Spleen (tissue), 11 donors: ENCODE results near the gene MIB2. TPM values are rescaled to one million over a fixed set of nuclear protein-coding genes. Genes with fewer than 3 reads are reported as not detected.

Source experiments
- DNase-seq: peaks from one replicate; pipeline ENCODE4 v3.0.0-alpha.2; 2020
- H3K27ac ChIP-seq, 8 donors: fragments of 200-600 bp; sonication (generic) in 7 of 8; 1 replicate in 4 of 8; 2 replicates in 4 of 8; pipeline versions ENCODE4 v1.5.0 to v1.8.0; 2016 to 2021; ENCODE audit warnings: inconsistent platforms in 4 of 8, mild to moderate bottlenecking in 4 of 8, moderate library complexity in 1 of 8
- H3K27me3 ChIP-seq, 7 donors: fragments of 200-600 bp; sonication (generic) in 6 of 7; replicated peaks in 1 of 7; 1 replicate in 4 of 7; 2 replicates in 3 of 7; pipeline versions ENCODE4 v1.5.0 to v1.8.0; 2016 to 2021; ENCODE audit warnings: inconsistent platforms in 3 of 7, mild to moderate bottlenecking in 1 of 7
- H3K36me3 ChIP-seq, 6 donors: fragments of 200-600 bp; sonication (generic) in 5 of 6; 1 replicate in 4 of 6; 2 replicates in 2 of 6; pipeline versions ENCODE4 v1.5.0 to v1.8.0; 2016 to 2021; ENCODE audit warnings: inconsistent platforms in 2 of 6
- H3K4me1 ChIP-seq, 6 donors: fragments of 200-600 bp; sonication (generic) in 5 of 6; 1 replicate in 3 of 6; 2 replicates in 3 of 6; pipeline versions ENCODE4 v1.5.0 to v1.8.0; 2016 to 2021; ENCODE audit warnings: inconsistent platforms in 3 of 6
- H3K4me3 ChIP-seq, 8 donors: fragments of 200-600 bp; sonication (generic) in 7 of 8; 1 replicate in 4 of 8; 2 replicates in 4 of 8; pipeline versions ENCODE4 v1.5.0 to v1.8.0; 2016 to 2021; ENCODE audit warnings: inconsistent platforms in 4 of 8, mild to moderate bottlenecking in 4 of 8, moderate library complexity in 2 of 8
- H3K9me3 ChIP-seq, 8 donors: fragments of 200-600 bp; sonication (generic) in 7 of 8; 1 replicate in 4 of 8; 2 replicates in 4 of 8; pipeline versions ENCODE4 v1.5.0 to v1.8.0; 2016 to 2021; ENCODE audit warnings: inconsistent platforms in 4 of 8
- POLR2A ChIP-seq, 3 donors: fragments of 450-650 bp; IDR thresholded peaks; one replicate each; pipeline ENCODE4 v1.5.1; 2017; ENCODE audit warnings: antibody characterized with exemption in 3 of 3, mild to moderate bottlenecking in 1 of 3
- POLR2AphosphoS5 ChIP-seq, 3 donors: sonication (generic); formaldehyde crosslinking; IDR thresholded peaks; one replicate each; pipeline ENCODE4 v1.5.1; 2017; ENCODE audit warnings: antibody characterized with exemption in 3 of 3
- WGBS, 5 donors: extraction: QIAGEN DNeasy Blood & Tissue Kit in 3 of 5; methylation state at CpG; one replicate each; pipeline versions ENCODE4 v1.1.5 to v1.1.7; 2013 to 2018; 5-methylcytosine and 5-hydroxymethylcytosine counted together
- intact Hi-C: fragments of 100-400 bp; cut with DNase I; formaldehyde crosslinking; loops from one replicate; pipeline ENCODE4 v1.15.0; 2023; ENCODE audit warnings: low total_unique reads
- polyA plus RNA-seq, 3 donors: library from polyadenylated mRNA; stranded (reverse); fragments of 200-250 nt; gene quantifications; one replicate each; pipeline ENCODE4 v1.2.1, GENCODE V29; 2013
- total RNA-seq, 7 donors: library from RNA; depleted of rRNA in 3 of 7; stranded (reverse); fragments of >200 nt in 3 of 7; fragmentation: NEBNext Ultra II Directional in 4 of 7; extraction: Animal tissue kit (Norgen Biotek cat#: 25700) in 4 of 7; gene quantifications; one replicate each; pipeline versions ENCODE4 v1.1.0 to v1.2.1, GENCODE V29; 2016 to 2021
- TF ChIP-seq, protein P1 (sequence below), 11 experiments: fragments of 200-600 bp in 7 of 11; fragments of 450-650 bp in 4 of 11; sonication (generic) in 4 of 11; IDR thresholded peaks in 8 of 11; conservative IDR thresholded peaks in 3 of 11; 1 replicate in 7 of 11; 2 replicates in 4 of 11; pipeline versions ENCODE4 v1.4.0 to v1.8.0; 2016 to 2021; ENCODE audit warnings: antibody characterized with exemption in 11 of 11, inconsistent platforms in 4 of 11, mild to moderate bottlenecking in 1 of 11
- donor health status: healthy with polysubstance abuse.
- donor health status: DM: no; HTN: no; CAD: no; lungs with moderate emphysema.
- donor health status: DM: no; HTN: no; CAD: no.
- donor health status: Bipolar disorder and iron deficiency.
- donor health status: healthy.
- donor health status: DM: no; HTN: no; CAD: no.
- donor health status: DM: yes; HTN: yes; CAD: no.

Gene MIB2
- total and polyA plus RNA-seq, 10 donors = 46.2 to 165 (median 73.0) TPM

- intact Hi-C loops = no loop called here
- WGBS, 5 donors = 29 to 61% (median 32%) methylated on average over 22 to 53 of the region's 53 CpGs
- DNase-seq = peak; percentile 90
Observed at GRCh38 chr1:1628754-1629429, 13.6 kb downstream of the MIB2 start.

GRCh38 chr1:1629430-1630190, 14.3 kb downstream of the MIB2 start:
- peak; percentile 93 for DNase-seq
- WGBS, 5 donors = 23 to 34% (median 29%) methylated on average over 27 to 48 of the region's 48 CpGs
- peak overlapping the region; percentile 30 to 71 (median 42) for H3K4me3 ChIP-seq
- peaks cover 3 to 45% (median 22%) of the 10 kb centered on the region in 7 donors for H3K27me3 ChIP-seq
- TF ChIP-seq POLR2A (IDR thresholded peaks at IDR 0.05) (no peak), POLR2AphosphoS5 (IDR thresholded peaks at IDR 0.05) (peak in 1 of 3 donors; percentile 63)
- no peaks in the 10 kb centered on the region for H3K9me3 ChIP-seq
- H3K36me3 ChIP-seq = peaks cover 0 to 46% (median 7%) of the 10 kb centered on the region in 6 donors
- intact Hi-C loops = no loop called here
- peak overlapping the region; percentile 61 to 91 (median 84) for H3K27ac ChIP-seq
- peaks cover 0 to 46% (median 28%) of the 10 kb centered on the region in 6 donors for H3K4me1 ChIP-seq

More at GRCh38 chr1:1628754-1629429, 13.6 kb downstream of the MIB2 start:
- peaks cover 0 to 46% (median 28%) of the 10 kb centered on the region in 6 donors for H3K4me1 ChIP-seq
- peak overlapping the region; percentile 61 to 91 (median 84) for H3K27ac ChIP-seq
- no peaks in the 10 kb centered on the region for H3K9me3 ChIP-seq
- H3K36me3 ChIP-seq = peaks cover 0 to 53% (median 7%) of the 10 kb centered on the region in 6 donors
- peak overlapping the region; percentile 30 to 71 (median 42) for H3K4me3 ChIP-seq
- TF ChIP-seq POLR2AphosphoS5 (IDR thresholded peaks at IDR 0.05) (peak in 2 of 3 donors; percentile 16), POLR2A (IDR thresholded peaks at IDR 0.05) (no peak)
- peaks cover 3 to 45% (median 22%) of the 10 kb centered on the region in 7 donors for H3K27me3 ChIP-seq

DNA sequence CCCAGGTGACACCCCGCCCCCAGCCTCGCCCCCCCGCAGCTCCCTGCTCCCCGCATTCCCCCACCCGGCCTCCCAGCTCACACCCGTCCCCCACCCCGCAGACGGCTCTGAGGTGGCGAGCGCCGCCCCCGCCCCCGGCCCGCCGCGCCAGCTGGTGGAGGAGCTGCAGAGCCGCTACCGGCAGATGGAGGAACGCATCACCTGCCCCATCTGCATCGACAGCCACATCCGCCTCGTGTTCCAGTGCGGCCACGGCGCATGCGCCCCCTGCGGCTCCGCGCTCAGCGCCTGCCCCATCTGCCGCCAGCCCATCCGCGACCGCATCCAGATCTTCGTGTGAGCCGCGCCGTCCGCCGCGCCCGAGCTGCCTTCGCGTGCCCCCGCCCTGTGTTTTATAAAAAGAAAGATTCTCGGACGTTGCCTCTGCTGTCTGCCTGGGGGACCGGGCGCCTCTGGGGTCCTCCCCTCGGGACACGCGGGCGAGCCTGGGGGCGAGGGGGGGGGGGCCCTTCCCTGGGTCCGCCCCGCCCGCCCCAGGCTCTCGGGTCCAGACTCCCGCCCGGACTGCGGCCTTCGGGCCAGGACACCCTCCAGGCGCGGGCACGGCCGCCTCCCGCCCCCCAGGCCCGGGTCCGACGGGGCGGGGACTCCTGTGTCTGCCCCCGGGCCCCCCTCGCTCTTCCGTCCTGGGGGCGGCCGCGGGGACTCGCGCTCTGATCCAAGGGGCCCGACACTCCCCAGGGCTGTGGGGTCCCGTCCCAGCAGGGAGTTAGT, 15.1 kb downstream of the MIB2 start:
- TF ChIP-seq POLR2A (IDR thresholded peaks at IDR 0.05) (no peak), POLR2AphosphoS5 (IDR thresholded peaks at IDR 0.05) (peak; percentile 87 to 92 (median 88))
- TF ChIP-seq, protein P1, sequence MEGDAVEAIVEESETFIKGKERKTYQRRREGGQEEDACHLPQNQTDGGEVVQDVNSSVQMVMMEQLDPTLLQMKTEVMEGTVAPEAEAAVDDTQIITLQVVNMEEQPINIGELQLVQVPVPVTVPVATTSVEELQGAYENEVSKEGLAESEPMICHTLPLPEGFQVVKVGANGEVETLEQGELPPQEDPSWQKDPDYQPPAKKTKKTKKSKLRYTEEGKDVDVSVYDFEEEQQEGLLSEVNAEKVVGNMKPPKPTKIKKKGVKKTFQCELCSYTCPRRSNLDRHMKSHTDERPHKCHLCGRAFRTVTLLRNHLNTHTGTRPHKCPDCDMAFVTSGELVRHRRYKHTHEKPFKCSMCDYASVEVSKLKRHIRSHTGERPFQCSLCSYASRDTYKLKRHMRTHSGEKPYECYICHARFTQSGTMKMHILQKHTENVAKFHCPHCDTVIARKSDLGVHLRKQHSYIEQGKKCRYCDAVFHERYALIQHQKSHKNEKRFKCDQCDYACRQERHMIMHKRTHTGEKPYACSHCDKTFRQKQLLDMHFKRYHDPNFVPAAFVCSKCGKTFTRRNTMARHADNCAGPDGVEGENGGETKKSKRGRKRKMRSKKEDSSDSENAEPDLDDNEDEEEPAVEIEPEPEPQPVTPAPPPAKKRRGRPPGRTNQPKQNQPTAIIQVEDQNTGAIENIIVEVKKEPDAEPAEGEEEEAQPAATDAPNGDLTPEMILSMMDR (IDR thresholded peaks at IDR 0.05 in 8 of 11, conservative IDR thresholded peaks at IDR 0.05 in 3 of 11) = peak in 1 of 11 experiments; percentile 9
- no peaks in the 10 kb centered on the region for H3K9me3 ChIP-seq
- WGBS, 5 donors = 1 to 9% (median 6%) methylated on average over 22 to 81 of the region's 81 CpGs
- H3K4me3 ChIP-seq = peak overlapping the region in 7 of 8 donors; percentile 10 to 71 (median 44)
- H3K4me1 ChIP-seq = peaks cover 0 to 46% (median 28%) of the 10 kb centered on the region in 6 donors
- peak overlapping the region; percentile 57 to 91 (median 84) for H3K27ac ChIP-seq
- H3K36me3 ChIP-seq = peaks cover 0 to 38% (median 7%) of the 10 kb centered on the region in 6 donors
- peak; percentile 97 for DNase-seq
- H3K27me3 ChIP-seq = peaks cover 3 to 45% (median 22%) of the 10 kb centered on the region in 7 donors
- intact Hi-C loops = no loop called here

GRCh38 chr1:1630965-1631781, 15.9 kb downstream of the MIB2 start:
- peak overlapping the region; percentile 57 to 91 (median 84) for H3K27ac ChIP-seq
- H3K4me1 ChIP-seq = peaks cover 0 to 46% (median 28%) of the 10 kb centered on the region in 6 donors
- H3K9me3 ChIP-seq = no peaks in the 10 kb centered on the region
- peak overlapping the region in 6 of 8 donors; percentile 19 to 71 (median 46) for H3K4me3 ChIP-seq
- TF ChIP-seq, protein P1 (IDR thresholded peaks at IDR 0.05 in 8 of 11, conservative IDR thresholded peaks at IDR 0.05 in 3 of 11) = no peak
- peak in 1 of 3 donors; percentile 30 for TF ChIP-seq POLR2AphosphoS5 (IDR thresholded peaks at IDR 0.05)
- intact Hi-C loops = no loop called here
- peaks cover 0 to 36% (median 7%) of the 10 kb centered on the region in 6 donors for H3K36me3 ChIP-seq
- 7 to 16% (median 10%) methylated on average over 20 to 79 of the region's 79 CpGs for WGBS, 5 donors
- H3K27me3 ChIP-seq = peaks cover 3 to 45% (median 22%) of the 10 kb centered on the region in 7 donors
- peak; percentile 86 for DNase-seq
